ENCODE measurements around the gene ASCL5. TPM values are rescaled to one million over a fixed set of nuclear protein-coding genes. Genes with fewer than 3 reads are reported as not detected.

ASCL5 gene
- total and polyA plus RNA-seq, 2 of the 13 experiments (the other 11 are each of a cell fraction or from before 2014, with no cell fraction given), result not detected

- TF ChIP-seq ZBTB7A (CRISPR knock-in tag; IDR thresholded peaks at IDR 0.05), result no peak; the same call in 1 of the 2 replicates
- TF ChIP-seq ZNF709 (CRISPR knock-in tag; IDR thresholded peaks at IDR 0.05), result peak; percentile 74; the same call in 1 of the 2 replicates
- peak; percentile 23; the same call in 1 of the 2 replicates for TF ChIP-seq ZSCAN31 (CRISPR knock-in tag; IDR thresholded peaks at IDR 0.05; ENCODE audit: low read depth)
- TF ChIP-seq RFXANK (CRISPR knock-in tag; IDR thresholded peaks at IDR 0.05), result no peak
- TF ChIP-seq ZNF687 (CRISPR knock-in tag; IDR thresholded peaks at IDR 0.05), result peak; percentile 86
- TF ChIP-seq SETDB1 (CRISPR knock-in tag; IDR thresholded peaks at IDR 0.05; ENCODE audit: borderline replicate concordance), result no peak
- TF ChIP-seq FOXM1 (CRISPR knock-in tag; IDR thresholded peaks at IDR 0.05), result no peak
- TF ChIP-seq KDM4B (CRISPR knock-in tag; IDR thresholded peaks at IDR 0.05), result 0 out of 2 replicates have a peak, but pooled peaks have one; percentile 39
- no peak for TF ChIP-seq ZNF883 (CRISPR knock-in tag; IDR thresholded peaks at IDR 0.05; ENCODE audit: not compliant biosample characterization)
- peak; percentile 77; the same call in 1 of the 2 replicates for TF ChIP-seq PHF21A (CRISPR knock-in tag; IDR thresholded peaks at IDR 0.05)
- TF ChIP-seq ZNF546 (CRISPR knock-in tag; conservative IDR thresholded peaks at IDR 0.05), result 0 out of 2 replicates have a peak, but pooled peaks have one; percentile 30
- TF ChIP-seq RBM39 (IDR thresholded peaks at IDR 0.05; ENCODE audit: low read depth, low read length, poor library complexity, severe bottlenecking), result peak; percentile 88
- TF ChIP-seq ZBTB21 (CRISPR knock-in tag; IDR thresholded peaks at IDR 0.05), result peak; percentile 64; the same call in 1 of the 2 replicates
- TF ChIP-seq RBFOX2 (IDR thresholded peaks at IDR 0.05; ENCODE audit: low read depth, low read length), result peak; percentile 84
- no peak for TF ChIP-seq NR2F2 (IDR thresholded peaks at IDR 0.05; ENCODE audit: borderline replicate concordance, low read depth)
- TF ChIP-seq, protein P1, sequence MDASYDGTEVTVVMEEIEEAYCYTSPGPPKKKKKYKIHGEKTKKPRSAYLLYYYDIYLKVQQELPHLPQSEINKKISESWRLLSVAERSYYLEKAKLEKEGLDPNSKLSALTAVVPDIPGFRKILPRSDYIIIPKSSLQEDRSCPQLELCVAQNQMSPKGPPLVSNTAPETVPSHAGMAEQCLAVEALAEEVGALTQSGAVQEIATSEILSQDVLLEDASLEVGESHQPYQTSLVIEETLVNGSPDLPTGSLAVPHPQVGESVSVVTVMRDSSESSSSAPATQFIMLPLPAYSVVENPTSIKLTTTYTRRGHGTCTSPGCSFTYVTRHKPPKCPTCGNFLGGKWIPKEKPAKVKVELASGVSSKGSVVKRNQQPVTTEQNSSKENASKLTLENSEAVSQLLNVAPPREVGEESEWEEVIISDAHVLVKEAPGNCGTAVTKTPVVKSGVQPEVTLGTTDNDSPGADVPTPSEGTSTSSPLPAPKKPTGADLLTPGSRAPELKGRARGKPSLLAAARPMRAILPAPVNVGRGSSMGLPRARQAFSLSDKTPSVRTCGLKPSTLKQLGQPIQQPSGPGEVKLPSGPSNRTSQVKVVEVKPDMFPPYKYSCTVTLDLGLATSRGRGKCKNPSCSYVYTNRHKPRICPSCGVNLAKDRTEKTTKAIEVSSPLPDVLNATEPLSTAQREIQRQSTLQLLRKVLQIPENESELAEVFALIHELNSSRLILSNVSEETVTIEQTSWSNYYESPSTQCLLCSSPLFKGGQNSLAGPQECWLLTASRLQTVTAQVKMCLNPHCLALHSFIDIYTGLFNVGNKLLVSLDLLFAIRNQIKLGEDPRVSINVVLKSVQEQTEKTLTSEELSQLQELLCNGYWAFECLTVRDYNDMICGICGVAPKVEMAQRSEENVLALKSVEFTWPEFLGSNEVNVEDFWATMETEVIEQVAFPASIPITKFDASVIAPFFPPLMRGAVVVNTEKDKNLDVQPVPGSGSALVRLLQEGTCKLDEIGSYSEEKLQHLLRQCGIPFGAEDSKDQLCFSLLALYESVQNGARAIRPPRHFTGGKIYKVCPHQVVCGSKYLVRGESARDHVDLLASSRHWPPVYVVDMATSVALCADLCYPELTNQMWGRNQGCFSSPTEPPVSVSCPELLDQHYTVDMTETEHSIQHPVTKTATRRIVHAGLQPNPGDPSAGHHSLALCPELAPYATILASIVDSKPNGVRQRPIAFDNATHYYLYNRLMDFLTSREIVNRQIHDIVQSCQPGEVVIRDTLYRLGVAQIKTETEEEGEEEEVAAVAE (CRISPR knock-in tag; IDR thresholded peaks at IDR 0.05; ENCODE audit: borderline replicate concordance), result 0 out of 2 replicates have a peak, but pooled peaks have one; percentile 43
- TF ChIP-seq GZF1 (CRISPR knock-in tag; IDR thresholded peaks at IDR 0.05), result peak; percentile 64; the same call in 1 of the 2 replicates
Measured at GRCh38 chr1:201171063-201172036, 44.4 kb upstream of the ASCL5 start (continued).
